ENCODE results near the gene UNC5A.

DNA sequence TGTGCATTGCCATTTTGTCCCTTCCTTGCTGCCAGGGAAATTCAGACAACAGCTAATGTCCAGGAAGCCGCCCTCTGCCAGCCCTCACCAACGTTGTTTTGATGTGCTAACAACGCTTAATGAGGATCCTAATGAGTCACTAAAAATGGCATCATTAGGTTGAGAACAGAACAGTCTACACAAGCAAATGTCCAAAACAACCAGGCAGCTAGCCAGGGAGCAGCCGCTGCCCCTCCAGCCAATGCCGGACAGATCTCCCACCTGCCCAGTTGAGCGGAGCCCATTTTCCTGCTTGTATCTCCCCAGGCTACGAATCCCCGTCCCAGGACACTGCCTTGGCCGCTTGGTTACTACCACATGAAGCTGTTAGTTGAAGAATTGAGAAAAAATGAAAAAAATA, 40.4 kb upstream of the UNC5A start:
- TF ChIP-seq GATA2 (IDR thresholded peaks at IDR 0.05; ENCODE audit: low read depth, low read length), result no peak
- no peak for TF ChIP-seq GATA3 (IDR thresholded peaks at IDR 0.05; ENCODE audit: low read depth, low read length)
